ENCODE results near the gene PTTG1. TPM values are rescaled to one million over a fixed set of nuclear protein-coding genes. Genes with fewer than 3 reads are reported as not detected.

The PTTG1 gene
- polyA plus RNA-seq, 2 of the 4 experiments (the other 2 are of a cell fraction), result 222 to 227 TPM

- POLR2A ChIA-PET, result no interaction called here
- 0% methylated on average over 1 of the region's 1 CpG for WGBS (ENCODE audit: missing lambda C conversion rate)
Observed at GRCh38 chr5:160453751-160454150, 32.1 kb downstream of the PTTG1 start.

GRCh38 chr5:160455600-160455999, 33.9 kb downstream of the PTTG1 start:
- H3K27ac ChIP-seq, result no peak overlapping the region
- TF ChIP-seq JUN (IDR thresholded peaks at IDR 0.05) (no peak), FOSB (CRISPR knock-in tag; IDR thresholded peaks at IDR 0.05) (no peak), HOXB5 (CRISPR knock-in tag; IDR thresholded peaks at IDR 0.05) (no peak), MAX (IDR thresholded peaks at IDR 0.05) (no peak), RFX5 (IDR thresholded peaks at IDR 0.05) (no peak), ELK1 (IDR thresholded peaks at IDR 0.05; ENCODE audit: low read depth, low read length) (no peak), REST (IDR thresholded peaks at IDR 0.05) (no peak), HOXA7 (CRISPR knock-in tag; IDR thresholded peaks at IDR 0.05) (no peak)
- H3K9me3 ChIP-seq, result no peaks in the 10 kb centered on the region
- no peak overlapping the region for H3K4me3 ChIP-seq
- no peak for DNase-seq (ENCODE audit: low read depth in 1 of 2, low spot score in 1 of 2)
- ATAC-seq, result no peak
- POLR2A ChIA-PET, result no interaction called here
- H3K4me2 ChIP-seq, result no peak overlapping the region
- CTCF ChIA-PET, result no interaction called here
- FAIRE-seq, result no peak
- no peaks in the 10 kb centered on the region for H3K4me1 ChIP-seq
- 67% methylated on average over 4 of the region's 4 CpGs for WGBS (ENCODE audit: missing lambda C conversion rate)

More at GRCh38 chr5:160453751-160454150, 32.1 kb downstream of the PTTG1 start:
- H3K4me3 ChIP-seq, result no peak overlapping the region
- no peaks in the 10 kb centered on the region for H3K9me3 ChIP-seq
- H3K4me1 ChIP-seq, result no peaks in the 10 kb centered on the region
- CTCF ChIA-PET, result interaction anchor here (2.6 kb wide), 1 partner anchor 15 kb away, joined by 15 read pairs; no protein-coding TSS in a partner anchor
- FAIRE-seq, result no peak
- no peak for ATAC-seq
- TF ChIP-seq HMGXB4 (CRISPR knock-in tag; IDR thresholded peaks at IDR 0.05; ENCODE audit: borderline replicate concordance) (no peak), RFX5 (IDR thresholded peaks at IDR 0.05) (no peak), SREBF2 (IDR thresholded peaks at IDR 0.05) (no peak), JUNB (IDR thresholded peaks at IDR 0.05) (no peak), TFCP2L1 (CRISPR knock-in tag; IDR thresholded peaks at IDR 0.05) (no peak), SMC3 (IDR thresholded peaks at IDR 0.05) (no peak), BHLHE40 (IDR thresholded peaks at IDR 0.05; ENCODE audit: low read depth, low read length) (no peak), REST (IDR thresholded peaks at IDR 0.05) (no peak), EHF (CRISPR knock-in tag; IDR thresholded peaks at IDR 0.05) (no peak), PHF8 (IDR thresholded peaks at IDR 0.05; ENCODE audit: borderline replicate concordance, low read depth) (no peak), HOXB5 (CRISPR knock-in tag; IDR thresholded peaks at IDR 0.05) (no peak), NPAS2 (CRISPR knock-in tag; IDR thresholded peaks at IDR 0.05; ENCODE audit: borderline replicate concordance) (no peak), TP53 (CRISPR knock-in tag; IDR thresholded peaks at IDR 0.05) (no peak), HOXB13 (CRISPR knock-in tag; IDR thresholded peaks at IDR 0.05; ENCODE audit: low read depth) (no peak), PBX3 (IDR thresholded peaks at IDR 0.05) (no peak), KDM1A (IDR thresholded peaks at IDR 0.05; ENCODE audit: low read depth) (no peak), RAD21 (conservative IDR thresholded peaks at IDR 0.05 in 1 of 2, IDR thresholded peaks at IDR 0.05 in 1 of 2) (no peak), FOSL2 (IDR thresholded peaks at IDR 0.05) (no peak), FOSL2 (CRISPR knock-in tag; IDR thresholded peaks at IDR 0.05) (no peak), RARB (CRISPR knock-in tag; IDR thresholded peaks at IDR 0.05) (no peak)
- DNase-seq (ENCODE audit: low read depth in 1 of 2, low spot score in 1 of 2), result no peak
- no peak overlapping the region for H3K27ac ChIP-seq
- H3K4me2 ChIP-seq, result no peak overlapping the region

All from A549 (cell line).